ENCODE data around the gene FMO3.

FMO3 gene

DNA sequence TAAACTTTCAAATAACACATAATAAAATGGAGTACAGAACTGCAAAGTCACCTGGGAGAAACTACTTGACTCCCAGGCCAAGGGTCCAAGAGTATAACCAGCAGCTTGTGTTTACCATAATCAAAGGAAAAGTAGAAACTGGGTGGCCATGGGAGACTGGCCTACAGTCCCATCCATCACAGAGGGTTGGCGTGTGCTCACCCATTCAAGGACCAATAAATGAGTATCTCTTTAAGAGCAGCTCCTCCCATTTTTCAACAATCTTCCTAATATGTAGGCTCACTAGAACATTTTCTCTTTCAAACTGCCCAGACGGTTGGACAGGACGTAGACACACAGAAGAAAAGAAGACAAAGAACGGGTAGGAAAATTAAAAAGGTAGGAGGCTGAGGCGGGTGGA is at the start of gene FMO3:
FMO3 (plus strand) TSS at position 302 of the 400 bp plus-strand sequence. CDS start 1,754 bp downstream, outside the sequence.
- in situ Hi-C loops (cut with HindIII; ENCODE audit: low sequenced_read_pairs) = no loop called here

DNA sequence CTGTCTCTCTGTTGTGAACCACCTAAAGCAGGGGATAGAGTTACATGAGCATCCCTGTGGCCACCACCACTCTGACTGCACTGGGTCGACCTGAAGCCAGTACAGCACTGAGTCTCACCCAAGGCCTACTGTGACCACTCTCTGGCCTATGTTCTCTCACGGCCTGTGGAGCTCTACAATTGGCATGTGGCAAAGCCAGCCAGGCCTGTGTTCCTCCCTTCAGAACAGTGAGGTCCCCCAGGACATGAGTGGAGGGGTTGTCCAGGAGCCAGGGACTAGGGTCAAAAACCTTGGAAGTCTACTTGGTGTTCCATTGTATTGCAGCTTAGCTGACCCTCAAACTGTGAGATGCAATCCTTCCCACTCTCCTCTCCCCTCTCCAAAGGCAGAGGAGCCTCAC is 42.7 kb upstream of the FMO3 start:
- in situ Hi-C loops (cut with HindIII; ENCODE audit: low sequenced_read_pairs) = no loop called here

DNA sequence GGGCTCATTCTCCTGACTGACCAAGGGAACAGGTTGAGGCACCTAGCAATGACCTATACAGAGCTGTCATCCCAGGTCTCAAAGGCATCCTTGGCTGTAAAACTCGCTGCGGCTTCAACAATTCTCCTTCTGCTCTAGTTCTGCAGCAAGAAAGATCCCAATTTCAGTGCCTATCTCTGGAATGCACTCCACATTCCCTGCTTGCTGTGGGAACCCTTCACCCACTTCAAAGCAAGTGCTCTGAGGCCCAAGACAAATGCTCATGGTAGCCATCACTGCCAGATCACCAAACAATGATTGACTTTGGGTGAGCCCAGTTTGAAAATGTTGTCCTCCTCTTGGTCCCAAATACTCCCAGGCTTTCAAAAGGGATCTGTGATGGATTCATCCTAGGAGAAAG is 37.7 kb upstream of the FMO3 start:
- in situ Hi-C loops (cut with HindIII; ENCODE audit: low sequenced_read_pairs) = no loop called here

DNA sequence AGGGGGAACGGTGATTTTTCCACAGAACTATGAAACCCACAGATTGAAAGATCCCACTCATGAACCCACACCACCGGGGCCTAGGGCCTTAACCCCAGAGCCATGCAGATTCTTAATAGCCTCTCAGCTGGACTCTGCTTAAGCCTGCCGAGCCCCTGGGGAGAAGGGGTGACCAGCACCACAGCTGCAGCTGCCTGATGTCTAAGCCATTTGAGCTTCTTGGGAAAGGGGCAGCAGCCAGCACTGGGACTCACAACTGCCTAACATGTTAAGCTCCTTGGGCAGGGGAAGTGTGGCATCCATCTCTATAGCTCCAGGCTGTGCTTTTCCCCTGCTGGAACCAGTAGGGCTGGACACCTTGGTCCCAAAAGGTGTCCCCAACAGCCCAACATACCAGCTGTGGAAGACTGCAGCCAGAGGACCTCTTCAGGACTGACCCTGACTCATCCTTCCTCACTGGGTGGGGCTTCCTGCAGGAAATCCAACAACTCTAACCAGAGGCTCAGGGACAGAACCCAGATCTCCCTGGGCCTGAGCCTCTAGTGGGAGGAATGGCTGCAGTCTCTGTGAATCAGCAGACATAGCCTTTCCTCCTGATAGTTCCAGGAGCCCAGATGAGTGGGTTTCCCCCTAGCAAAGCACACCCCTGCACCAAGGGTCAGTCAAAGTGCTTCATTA is 34.6 kb upstream of the FMO3 start:
- in situ Hi-C loops (cut with HindIII; ENCODE audit: low sequenced_read_pairs) = no loop called here

DNA sequence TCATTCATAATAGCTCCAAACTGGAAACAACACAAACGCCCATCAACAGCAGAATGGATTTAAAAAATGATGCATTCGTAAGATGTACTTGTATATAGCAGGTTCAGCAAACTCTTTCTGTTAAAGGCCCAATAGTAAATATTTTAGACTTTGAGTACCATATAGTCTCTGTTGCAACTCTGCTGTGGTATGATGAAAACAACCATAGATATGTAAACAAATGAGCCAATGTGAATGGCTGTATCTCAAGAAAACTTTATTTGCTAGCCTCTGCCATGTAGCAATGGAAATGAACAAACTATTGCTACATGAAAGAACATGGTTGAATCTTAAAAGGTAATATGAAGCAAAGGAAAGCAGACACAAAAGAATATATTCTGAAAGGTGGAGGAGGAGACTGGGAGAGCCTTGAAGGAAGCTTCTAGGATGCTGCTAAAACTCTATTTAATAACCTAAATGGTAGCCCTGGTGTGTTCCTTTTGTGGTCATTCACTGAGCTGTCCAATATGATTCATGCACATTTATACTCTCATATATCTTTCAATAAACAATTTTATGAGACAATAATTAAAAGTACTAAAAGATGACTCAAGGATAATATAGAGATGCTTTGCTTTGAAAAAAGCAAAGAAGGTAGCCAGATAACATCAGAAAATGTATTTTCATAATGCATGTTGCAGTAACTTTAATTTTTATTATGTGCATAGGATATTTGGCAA is 29.1 kb upstream of the FMO3 start:
- in situ Hi-C loops (cut with HindIII; ENCODE audit: low sequenced_read_pairs) = no loop called here

DNA sequence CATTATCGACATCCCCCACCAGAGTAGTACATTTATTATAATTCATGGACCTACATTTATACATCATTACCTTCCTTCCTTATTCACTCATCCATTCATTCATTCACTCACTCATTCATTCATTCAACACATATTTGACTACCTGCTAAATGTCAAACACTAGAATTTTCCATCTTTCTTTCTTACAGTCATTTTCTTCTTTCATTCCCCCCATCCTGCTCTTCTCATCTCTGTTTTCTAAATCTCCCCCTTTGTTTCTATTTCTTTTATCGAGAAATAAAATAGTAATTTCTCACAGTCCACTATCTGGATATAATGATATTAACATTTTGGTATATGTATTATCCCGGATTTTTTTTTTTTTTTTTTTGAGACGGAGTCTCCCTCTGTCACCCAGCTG is 27.8 kb upstream of the FMO3 start:
- in situ Hi-C loops (cut with HindIII; ENCODE audit: low sequenced_read_pairs) = no loop called here

DNA sequence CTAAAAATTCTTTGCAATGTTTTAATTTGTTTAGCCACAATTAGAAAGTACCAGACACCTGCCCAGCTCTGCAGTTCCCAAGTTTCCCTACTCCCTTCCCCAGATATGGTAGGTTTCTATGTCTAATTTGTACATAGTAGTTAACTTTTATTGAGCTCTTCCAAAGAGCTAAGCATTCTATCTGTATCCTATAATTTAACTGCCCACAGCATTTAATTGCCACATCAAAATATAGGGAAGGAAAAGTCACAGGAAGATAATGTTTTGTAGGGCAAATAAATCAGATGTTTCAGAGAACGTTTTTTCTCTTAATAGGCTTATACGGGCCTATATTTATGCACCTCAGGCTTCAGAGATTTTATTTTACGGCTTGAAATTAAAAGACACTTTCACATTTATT is 15.7 kb upstream of the FMO3 start:
- in situ Hi-C loops (cut with HindIII; ENCODE audit: low sequenced_read_pairs) = no loop called here

DNA sequence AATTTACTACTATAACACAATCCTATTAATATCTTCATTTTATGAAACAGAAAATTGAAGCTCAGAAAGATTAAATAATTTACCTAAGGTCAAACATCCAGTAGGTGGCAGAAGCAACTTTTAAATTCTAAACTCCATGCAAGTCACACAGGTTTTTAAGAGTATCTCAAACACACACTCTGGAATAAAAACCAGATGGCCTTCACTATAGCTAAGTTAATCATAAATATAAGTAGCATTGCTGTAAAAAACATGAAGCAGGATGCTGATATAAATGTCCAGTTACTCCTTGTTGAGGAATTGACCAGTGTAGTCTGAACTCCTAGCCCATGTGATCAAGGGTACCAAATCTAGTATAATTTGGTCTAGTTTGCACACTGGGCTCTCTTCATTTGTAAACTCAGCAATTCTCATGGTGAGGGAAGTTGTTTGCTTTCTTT is 9.4 kb upstream of the FMO3 start:
- in situ Hi-C loops (cut with HindIII; ENCODE audit: low sequenced_read_pairs) = no loop called here

DNA sequence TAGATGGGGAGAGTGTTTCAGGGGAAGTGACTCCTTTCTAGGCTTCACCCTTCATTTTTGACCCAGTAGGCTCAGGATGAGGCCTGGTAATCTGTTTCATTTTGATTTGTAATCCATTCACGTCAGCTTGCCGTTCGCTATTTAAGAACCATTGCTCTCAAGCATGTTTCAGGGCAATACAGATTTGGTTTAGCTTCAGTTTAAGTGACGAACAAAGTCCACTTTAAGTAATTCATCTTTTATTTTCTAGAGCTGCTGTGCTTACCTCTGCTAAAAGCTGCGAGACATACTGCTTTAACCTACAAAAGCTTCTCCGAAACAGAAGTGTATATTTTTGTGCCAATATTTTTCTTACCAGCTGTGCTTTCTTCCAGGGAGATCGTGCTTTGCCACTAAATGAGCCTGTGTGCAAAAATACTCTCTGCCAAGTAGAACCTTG is 8.9 kb upstream of the FMO3 start:
- in situ Hi-C loops (cut with HindIII; ENCODE audit: low sequenced_read_pairs) = no loop called here

DNA sequence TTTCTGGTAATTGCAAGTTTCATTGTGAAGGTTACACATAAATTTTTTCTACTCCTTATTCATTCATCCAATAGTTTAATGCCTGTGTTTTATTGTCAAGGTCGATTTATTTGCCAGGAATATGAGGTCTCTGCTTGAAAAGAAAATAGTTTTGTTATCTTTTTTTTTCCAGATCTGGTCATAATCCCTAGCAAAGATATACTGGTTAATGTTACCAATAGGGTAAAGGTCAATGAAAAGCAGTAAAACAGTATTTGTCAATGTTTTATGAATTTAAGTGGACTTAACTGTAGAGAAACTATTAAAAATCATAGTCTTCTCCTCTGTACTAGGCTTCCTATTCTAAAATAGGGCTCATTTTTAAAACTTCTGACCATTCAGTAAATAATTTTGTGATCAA is 8.1 kb upstream of the FMO3 start:
- in situ Hi-C loops (cut with HindIII; ENCODE audit: low sequenced_read_pairs) = no loop called here

DNA sequence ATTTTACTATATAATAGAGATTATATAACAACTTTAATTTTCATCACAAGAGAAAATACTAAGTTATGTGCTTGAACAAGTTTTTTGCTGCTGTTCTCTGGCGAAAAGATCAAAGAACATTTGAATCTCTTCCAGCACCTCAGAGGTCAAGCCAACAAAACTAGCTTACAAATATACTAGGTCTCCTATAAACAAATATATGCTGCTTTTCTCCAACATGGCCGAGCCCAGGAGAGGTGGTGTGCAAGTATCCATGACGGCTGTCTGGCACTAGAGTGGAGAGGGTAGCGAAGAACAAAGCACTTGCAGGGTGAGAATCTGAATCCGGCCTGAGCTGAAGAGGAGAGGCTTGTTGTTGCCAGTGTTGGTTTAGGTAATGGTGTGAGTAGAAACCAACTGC is 7.5 kb upstream of the FMO3 start:
- in situ Hi-C loops (cut with HindIII; ENCODE audit: low sequenced_read_pairs) = no loop called here

DNA sequence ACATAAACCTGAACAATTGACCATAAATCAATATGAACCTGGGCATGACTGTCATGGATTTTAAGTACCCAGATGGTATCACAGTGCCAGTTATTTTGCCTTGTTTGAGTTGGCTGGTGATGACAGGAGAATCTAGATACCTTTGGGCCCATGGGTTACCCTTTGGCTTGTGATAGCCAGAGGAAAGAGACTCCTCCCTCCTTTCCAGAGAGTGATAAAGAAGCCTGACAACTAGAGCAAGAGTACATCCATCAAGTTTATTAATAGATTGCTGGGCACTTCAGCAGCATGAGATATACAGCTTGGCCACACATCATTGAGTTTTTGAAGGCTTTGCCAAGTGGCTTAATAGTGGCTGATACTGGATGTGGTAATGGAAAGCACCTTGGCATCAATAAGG is 6.6 kb upstream of the FMO3 start:
- in situ Hi-C loops (cut with HindIII; ENCODE audit: low sequenced_read_pairs) = no loop called here

DNA sequence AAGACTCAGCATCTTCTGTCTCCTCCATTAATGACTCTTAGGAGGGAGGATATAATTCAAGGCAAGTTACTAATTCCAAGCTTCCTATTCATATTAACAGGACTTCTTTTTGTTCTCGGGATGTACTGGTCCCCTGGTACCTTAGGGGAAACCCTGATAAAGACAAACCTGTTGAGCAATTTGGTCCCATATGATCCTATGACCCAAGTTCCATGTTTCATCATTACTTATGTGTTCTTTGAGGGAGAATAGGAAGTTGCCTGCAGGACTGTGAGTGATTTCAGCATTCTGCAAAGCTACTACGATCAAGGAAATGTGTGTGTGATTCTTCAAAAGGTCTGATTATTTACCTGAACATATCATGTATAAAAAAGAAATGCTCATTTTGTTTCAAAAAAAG is 5.8 kb upstream of the FMO3 start:
- in situ Hi-C loops (cut with HindIII; ENCODE audit: low sequenced_read_pairs) = no loop called here

DNA sequence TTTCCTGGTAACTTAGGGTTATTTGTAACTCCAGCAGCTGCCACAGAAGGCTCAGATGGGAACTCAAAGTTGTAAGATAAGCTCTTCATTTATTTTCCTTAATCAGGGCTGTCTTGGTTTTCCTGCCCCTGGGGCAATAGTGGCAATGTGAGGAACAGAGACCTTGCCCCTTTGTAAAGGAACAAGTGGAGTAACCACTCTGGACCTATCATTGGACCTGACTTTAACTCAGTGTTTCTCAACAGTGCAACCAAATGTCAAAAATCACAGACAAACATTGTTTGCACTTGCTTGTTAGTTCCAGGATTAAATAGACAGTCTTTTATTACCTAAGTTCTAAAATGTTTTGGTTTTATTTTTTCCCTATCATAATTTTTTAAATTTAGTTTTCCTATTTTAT is 2.8 kb upstream of the FMO3 start:
- in situ Hi-C loops (cut with HindIII; ENCODE audit: low sequenced_read_pairs) = no loop called here

DNA sequence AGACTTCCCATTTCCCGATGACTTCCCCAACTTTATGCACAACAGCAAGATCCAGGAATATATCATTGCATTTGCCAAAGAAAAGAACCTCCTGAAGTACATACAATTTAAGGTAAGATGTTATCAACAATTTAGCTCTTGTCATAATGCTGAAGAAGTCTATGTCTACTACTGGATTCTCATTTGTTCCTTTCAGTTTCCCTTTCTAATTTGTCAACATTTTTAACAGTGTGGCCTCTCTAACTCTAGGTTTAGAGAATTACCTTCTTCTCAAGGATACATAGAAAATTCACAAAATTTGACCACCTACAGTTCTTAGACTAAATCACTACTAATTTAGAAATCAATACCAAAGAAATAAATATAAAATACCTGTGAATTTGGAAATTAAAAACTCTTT is 13.2 kb downstream of the FMO3 start:
- in situ Hi-C loops (cut with HindIII; ENCODE audit: low sequenced_read_pairs) = no loop called here

DNA sequence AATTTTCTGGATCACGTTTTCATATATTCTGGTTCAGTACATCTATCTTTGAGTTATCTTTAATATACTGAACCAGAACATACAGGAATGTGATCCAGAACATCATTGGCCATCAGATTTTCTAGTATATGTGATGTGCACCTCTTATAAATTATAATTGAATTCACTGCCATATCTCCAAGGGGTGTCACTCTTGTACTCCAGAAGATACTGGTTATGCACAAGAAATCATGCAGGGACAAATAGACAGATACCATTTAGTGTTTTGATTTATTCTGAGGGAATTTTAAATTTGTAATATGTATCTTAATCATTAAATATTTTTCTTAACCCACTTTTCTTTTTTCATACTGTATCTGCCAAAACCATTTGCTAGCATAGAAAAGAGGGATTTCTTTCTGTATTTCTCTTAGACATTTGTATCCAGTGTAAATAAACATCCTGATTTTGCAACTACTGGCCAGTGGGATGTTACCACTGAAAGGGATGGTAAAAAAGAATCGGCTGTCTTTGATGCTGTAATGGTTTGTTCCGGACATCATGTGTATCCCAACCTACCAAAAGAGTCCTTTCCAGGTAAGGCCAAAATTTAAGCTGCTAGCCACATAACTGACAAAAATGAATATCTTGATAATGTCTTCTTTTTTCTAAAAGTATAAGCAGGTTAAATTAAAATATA is 16.7 kb downstream of the FMO3 start:
- in situ Hi-C loops (cut with HindIII; ENCODE audit: low sequenced_read_pairs) = no loop called here

DNA sequence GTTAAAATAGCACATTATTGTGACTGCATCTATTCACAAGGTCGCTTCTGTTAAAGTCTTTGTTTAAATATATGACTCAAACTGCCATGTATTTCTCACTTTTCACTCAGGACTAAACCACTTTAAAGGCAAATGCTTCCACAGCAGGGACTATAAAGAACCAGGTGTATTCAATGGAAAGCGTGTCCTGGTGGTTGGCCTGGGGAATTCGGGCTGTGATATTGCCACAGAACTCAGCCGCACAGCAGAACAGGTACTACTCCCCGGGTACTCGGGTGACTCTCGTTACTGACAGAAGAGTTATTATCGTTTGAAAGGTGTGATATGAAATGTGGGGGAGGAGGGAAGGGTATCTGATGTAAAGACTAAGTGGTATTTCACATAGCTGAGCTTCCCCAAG is 17.3 kb downstream of the FMO3 start:
- in situ Hi-C loops (cut with HindIII; ENCODE audit: low sequenced_read_pairs) = no loop called here

DNA sequence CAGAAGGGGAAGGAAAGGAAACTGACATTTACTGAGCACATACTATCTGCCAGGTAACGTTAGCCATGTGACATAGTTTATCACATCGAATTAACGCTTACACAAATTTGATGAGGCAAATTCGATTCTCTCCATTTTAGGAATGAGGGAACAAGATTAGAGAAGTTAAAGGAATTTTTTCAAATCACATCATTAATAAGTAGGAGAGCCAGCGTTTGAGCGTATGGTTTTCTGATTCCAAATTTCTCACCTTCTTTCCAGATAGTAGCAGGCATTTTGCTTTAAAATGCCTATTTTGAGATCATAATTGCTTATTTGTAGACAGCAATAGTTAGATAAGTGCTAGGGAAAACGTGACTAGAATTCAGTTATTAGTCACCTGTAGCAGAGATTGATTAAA is 19.3 kb downstream of the FMO3 start:
- in situ Hi-C loops (cut with HindIII; ENCODE audit: low sequenced_read_pairs) = no loop called here

DNA sequence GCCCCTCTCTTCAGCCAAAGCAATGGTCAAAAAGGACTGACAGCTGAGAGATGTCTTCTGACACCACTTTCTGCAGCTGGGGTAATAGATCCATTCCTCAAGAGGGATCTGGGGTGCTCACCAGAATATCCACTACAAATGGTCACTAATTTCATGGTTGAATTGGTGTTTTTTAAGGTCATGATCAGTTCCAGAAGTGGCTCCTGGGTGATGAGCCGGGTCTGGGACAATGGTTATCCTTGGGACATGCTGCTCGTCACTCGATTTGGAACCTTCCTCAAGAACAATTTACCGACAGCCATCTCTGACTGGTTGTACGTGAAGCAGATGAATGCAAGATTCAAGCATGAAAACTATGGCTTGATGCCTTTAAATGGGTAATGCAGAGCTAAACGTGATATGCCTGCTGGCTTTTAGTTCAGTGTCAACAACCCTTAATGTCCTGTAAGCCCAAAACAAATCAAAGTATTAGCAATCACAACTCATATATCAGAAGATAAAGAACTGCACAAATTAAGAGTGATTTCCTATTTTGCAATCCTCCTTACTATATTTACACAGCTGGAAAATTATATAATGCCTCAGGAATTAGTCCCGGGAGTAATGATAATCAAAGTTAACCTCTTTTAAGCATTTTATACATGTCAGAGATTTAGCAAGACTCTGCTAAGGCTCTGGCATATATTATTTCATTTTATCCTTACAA is 20.1 kb downstream of the FMO3 start:
- in situ Hi-C loops (cut with HindIII; ENCODE audit: low sequenced_read_pairs) = no loop called here

DNA sequence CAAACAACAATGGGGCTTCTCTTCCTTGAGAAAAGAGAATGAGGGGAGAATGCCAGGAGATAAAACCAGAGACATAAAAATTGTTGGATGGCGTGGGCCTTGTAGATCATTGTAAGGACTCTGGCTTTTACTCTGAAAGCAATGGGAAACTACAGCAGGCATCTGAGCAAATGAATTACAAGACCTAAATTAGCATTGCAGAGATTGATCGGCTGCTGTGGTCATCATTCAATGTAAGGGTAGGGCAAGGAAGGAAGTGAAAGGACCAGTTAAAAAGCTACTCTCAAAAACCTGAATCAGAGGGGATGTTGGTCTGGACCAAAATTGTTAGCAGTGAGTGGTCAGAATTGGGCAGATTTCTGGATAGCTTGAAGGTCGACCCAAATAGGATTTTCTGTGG is 21.4 kb downstream of the FMO3 start:
- in situ Hi-C loops (cut with HindIII; ENCODE audit: low sequenced_read_pairs) = no loop called here

DNA sequence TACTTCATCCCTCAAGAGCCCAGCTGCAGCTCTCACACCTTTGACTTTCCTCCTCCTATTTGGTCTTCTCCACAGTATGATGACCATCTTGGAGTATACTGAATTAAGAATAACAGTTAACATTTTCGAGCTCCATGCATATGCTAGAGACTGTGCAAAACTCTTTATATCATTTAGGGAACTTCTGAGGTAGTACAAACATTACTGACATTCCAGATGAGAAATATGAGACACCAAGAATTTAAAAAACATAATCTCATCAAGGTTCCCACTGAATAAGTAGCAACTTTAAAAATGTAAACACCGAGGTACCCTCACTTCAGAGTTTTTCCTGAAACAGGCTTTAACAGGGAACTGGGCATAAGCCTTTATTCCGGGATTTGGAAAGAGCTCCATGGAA is 22.7 kb downstream of the FMO3 start:
- in situ Hi-C loops (cut with HindIII; ENCODE audit: low sequenced_read_pairs) = no loop called here

Data from DLD1 (cell line).